ENCODE results near the gene ETV2. TPM values are rescaled to one million over a fixed set of nuclear protein-coding genes. Genes with fewer than 3 reads are reported as not detected.

ETV2 gene
- total and polyA plus RNA-seq, 2 donors (not counting 3 experiments of a cell fraction or from before 2014, with no cell fraction given): 1.0 to 1.5 TPM

GRCh38 chr19:35670686-35671085 lies 29.1 kb downstream of the ETV2 start:
- H3K27me3 ChIP-seq (ENCODE audit: control insufficient read depth in 2 of 2, insufficient read depth in 2 of 2, low read length in 2 of 2): peaks cover 2 to 6% of the 10 kb centered on the region in 2 experiments
- no peaks in the 10 kb centered on the region for H3K4me1 ChIP-seq (ENCODE audit: control insufficient read depth, extremely low read depth, insufficient read depth, low read length)
- dilution Hi-C loops (cut with MboI; ENCODE audit: extremely low pct_ligation_motif_present, low sequenced_read_pairs): no loop called here
- TF ChIP-seq POLR2A (IDR thresholded peaks at IDR 0.05; ENCODE audit: low read depth, low read length): no peak
- no peak for TF ChIP-seq MAX (IDR thresholded peaks at IDR 0.05; ENCODE audit: insufficient read depth, insufficient read length)
- no peak for TF ChIP-seq GATA2 (IDR thresholded peaks at IDR 0.05; ENCODE audit: insufficient read depth, insufficient read length, low read depth, low read length)
- no peak for TF ChIP-seq POLR2AphosphoS5 (IDR thresholded peaks at IDR 0.05; ENCODE audit: insufficient read depth, low read depth, low read length)
- no peak for TF ChIP-seq MYC (IDR thresholded peaks at IDR 0.05; ENCODE audit: low read depth, low read length)
- TF ChIP-seq FOS (IDR thresholded peaks at IDR 0.05; ENCODE audit: borderline replicate concordance, insufficient read depth, low read length): no peak
- TF ChIP-seq CTCF (IDR thresholded peaks at IDR 0.05; ENCODE audit: extremely low read depth in 1 of 2, insufficient read depth in 1 of 2, low read depth in 1 of 2, low read length in 2 of 2): no peak
- no peak for TF ChIP-seq EZH2 (IDR thresholded peaks at IDR 0.05; ENCODE audit: borderline replicate concordance, low read depth, low read length, severe bottlenecking)
- no peaks in the 10 kb centered on the region for H4K20me1 ChIP-seq (replicated peaks; ENCODE audit: control insufficient read depth, extremely low read depth, insufficient read depth, low read length)
- FAIRE-seq: no peak
- H3K79me2 ChIP-seq (ENCODE audit: control insufficient read depth, insufficient read depth, low read length): no peaks in the 10 kb centered on the region
- intact Hi-C loops (cut with micrococcal nuclease): no loop called here
- H3K9me1 ChIP-seq (replicated peaks; ENCODE audit: control insufficient read depth, extremely low read depth, insufficient read depth, low read length): no peaks in the 10 kb centered on the region
- no peak overlapping the region for H3K4me3 ChIP-seq (replicated peaks in 1 of 3; ENCODE audit: insufficient read depth in 1 of 3, low read depth in 1 of 3, low read length in 3 of 3)
- H2AFZ ChIP-seq (ENCODE audit: low read depth, low read length): no peak overlapping the region
- no peak overlapping the region for H3K27ac ChIP-seq (ENCODE audit: insufficient read depth, low read depth, low read length)
- POLR2A ChIA-PET: no interaction called here
- H3K36me3 ChIP-seq (ENCODE audit: control insufficient read depth in 2 of 2, extremely low read depth in 1 of 2, insufficient read depth in 2 of 2, low read length in 2 of 2): no peaks in the 10 kb centered on the region
- no peak overlapping the region for H3K4me2 ChIP-seq (ENCODE audit: insufficient read depth, low read length)
- no peak for DNase-seq (ENCODE audit: low read depth, low spot score)
- CTCF ChIA-PET: no interaction called here
- H3K9me3 ChIP-seq (replicated peaks; ENCODE audit: control insufficient read depth, insufficient read depth, low read length): no peaks in the 10 kb centered on the region
- no peak overlapping the region for H3K9ac ChIP-seq (replicated peaks; ENCODE audit: extremely low read depth, insufficient read depth, low read length)
- no TSS peak for BruUV-seq (replicated peaks)
